CD4-positive, alpha-beta memory T cell (primary cell): Measurements from ENCODE around the gene EREG. TPM values are rescaled to one million over a fixed set of nuclear protein-coding genes. Genes with fewer than 3 reads are reported as not detected.

Source experiments
- CTCF ChIA-PET: fragments of 350-600 bp; sonication (Branson Sonifier 250); formaldehyde crosslinking; loops from one replicate; lab custom pipeline; 2021; ENCODE audit warnings: inconsistent platforms; ENCODE audit not compliant: partially characterized antibody; lab: Charles Lee
- POLR2A ChIA-PET: fragments of 350-600 bp; sonication (Branson Sonifier 250); formaldehyde crosslinking; loops from one replicate; lab custom pipeline; 2021; ENCODE audit not compliant: partially characterized antibody; lab: Charles Lee
- DNase-seq, 5 donors: peaks; one replicate each; pipeline versions ENCODE4 v3.0.0 to v3.0.0-alpha.2; 2020 to 2022; ENCODE audit warnings: mixed read lengths in 1 of 5
- H3K27ac ChIP-seq: one replicate; pipeline ENCODE4 v1.7.0; 2013; ENCODE audit warnings: low read depth, low read length
- H3K27me3 ChIP-seq: 2 replicates; pipeline ENCODE4 v1.7.0; 2013; ENCODE audit warnings: mild to moderate bottlenecking, low read length, moderate library complexity; ENCODE audit not compliant: insufficient read depth
- H3K36me3 ChIP-seq: 2 replicates; pipeline ENCODE4 v1.7.0; 2013; ENCODE audit warnings: mild to moderate bottlenecking, low read length, moderate library complexity; ENCODE audit not compliant: insufficient read depth
- H3K4me1 ChIP-seq: 2 replicates; pipeline ENCODE4 v1.7.0; 2013; ENCODE audit warnings: mild to moderate bottlenecking, low read length, moderate library complexity; ENCODE audit not compliant: insufficient read depth
- H3K4me3 ChIP-seq, 2 donors: one replicate each; pipeline ENCODE4 v1.7.0; 2013; ENCODE audit warnings: low read length in 2 of 2, mild to moderate bottlenecking in 1 of 2
- H3K9me3 ChIP-seq, 2 donors: one replicate each; pipeline ENCODE4 v1.7.0; 2013; ENCODE audit warnings: low read length in 2 of 2, control low read depth in 1 of 2; ENCODE audit not compliant: control insufficient read depth in 1 of 2
- H3K27ac Mint-ChIP-seq, 7 donors: one replicate each; pipeline ENCODE4 v1.8.0; 2020 to 2021; ENCODE audit warnings: mixed read lengths in 7 of 7, mild to moderate bottlenecking in 6 of 7, inconsistent platforms in 3 of 7, moderate library complexity in 3 of 7
- H3K27me3 Mint-ChIP-seq, 2 donors: one replicate each; pipeline ENCODE4 v1.8.0; 2020 to 2021; ENCODE audit warnings: mixed read lengths in 2 of 2
- H3K36me3 Mint-ChIP-seq, 2 donors: one replicate each; pipeline ENCODE4 v1.8.0; 2020 to 2021; ENCODE audit warnings: mixed read lengths in 2 of 2, inconsistent platforms in 1 of 2, mild to moderate bottlenecking in 1 of 2
- H3K4me1 Mint-ChIP-seq, 4 donors: one replicate each; pipeline ENCODE4 v1.8.0; 2020 to 2021; ENCODE audit warnings: mixed read lengths in 4 of 4, mild to moderate bottlenecking in 1 of 4
- H3K4me3 Mint-ChIP-seq, 8 donors: one replicate each; pipeline ENCODE4 v1.8.0; 2020 to 2021; ENCODE audit warnings: mixed read lengths in 8 of 8, mild to moderate bottlenecking in 7 of 8, moderate library complexity in 6 of 8, inconsistent platforms in 3 of 8
- H3K9me3 Mint-ChIP-seq, 8 donors: one replicate each; pipeline ENCODE4 v1.8.0; 2020 to 2021; ENCODE audit warnings: mixed read lengths in 8 of 8, mild to moderate bottlenecking in 5 of 8, inconsistent platforms in 3 of 8, moderate library complexity in 1 of 8
- intact Hi-C: fragments of 100-400 bp; cut with micrococcal nuclease; formaldehyde crosslinking; loops from one replicate; pipeline ENCODE4 v1.15.1; 2023
- polyA plus RNA-seq, 2 donors: library from polyadenylated mRNA; unstranded; fragments of 300-500 nt; fragmentation: Illumina TruSeq; gene quantifications; one replicate each; pipeline ENCODE4 v1.2.3, GENCODE V29; 2021
- total RNA-seq, 2 experiments: library from RNA; stranded (reverse); gene quantifications; one replicate each; pipeline ENCODE4 v1.2.3, GENCODE V29; 2021

EREG gene
- total and polyA plus RNA-seq, 4 experiments from 2014 or later: not detected

DNA sequence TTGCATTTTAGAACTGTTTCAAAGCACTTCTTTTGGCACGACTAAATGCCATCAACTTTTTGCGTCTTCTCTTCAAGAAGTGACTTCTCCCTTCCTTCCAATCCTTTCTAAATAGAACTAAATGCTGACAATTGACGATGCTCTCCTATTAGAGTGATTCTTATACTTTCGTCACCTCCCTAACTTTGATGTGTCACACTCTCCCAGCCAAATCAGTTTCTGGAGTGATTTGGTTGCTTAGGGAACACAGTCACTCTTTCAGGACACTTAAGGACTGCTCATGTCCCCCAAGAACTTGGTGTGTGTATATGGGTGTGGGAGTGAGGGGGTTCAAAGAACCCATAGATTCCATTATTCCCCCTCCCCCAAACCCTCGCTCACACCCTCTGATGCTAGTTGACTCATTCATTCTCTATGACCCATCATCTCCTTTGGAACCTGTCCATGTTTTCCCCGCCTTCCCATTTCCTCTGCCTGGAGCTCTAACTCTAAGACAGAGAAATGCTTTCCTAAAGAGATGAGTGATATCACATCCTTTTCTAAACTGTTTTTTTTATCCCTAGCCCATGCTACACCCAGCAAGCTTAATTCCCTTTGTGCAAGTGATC lies 53.2 kb downstream of the EREG start:
- Mint-ChIP-seq H3K9me3 (no peaks in the 10 kb centered on the region), H3K4me3 (no peak overlapping the region), H3K36me3 (peaks cover 0 to 4% of the 10 kb centered on the region in 2 donors), H3K27me3 (peaks cover 9 to 10% of the 10 kb centered on the region in 2 donors), H3K4me1 (no peaks in the 10 kb centered on the region), H3K27ac (no peak overlapping the region)
- no peaks in the 10 kb centered on the region for H3K9me3 ChIP-seq
- no peaks in the 10 kb centered on the region for H3K4me1 ChIP-seq
- H3K36me3 ChIP-seq: no peaks in the 10 kb centered on the region
- intact Hi-C loops: no loop called here
- no peaks in the 10 kb centered on the region for H3K27me3 ChIP-seq
- DNase-seq: no peak
- CTCF ChIA-PET: no interaction called here
- no peak overlapping the region for H3K27ac ChIP-seq
- H3K4me3 ChIP-seq: no peak overlapping the region
- POLR2A ChIA-PET: no interaction called here

DNA sequence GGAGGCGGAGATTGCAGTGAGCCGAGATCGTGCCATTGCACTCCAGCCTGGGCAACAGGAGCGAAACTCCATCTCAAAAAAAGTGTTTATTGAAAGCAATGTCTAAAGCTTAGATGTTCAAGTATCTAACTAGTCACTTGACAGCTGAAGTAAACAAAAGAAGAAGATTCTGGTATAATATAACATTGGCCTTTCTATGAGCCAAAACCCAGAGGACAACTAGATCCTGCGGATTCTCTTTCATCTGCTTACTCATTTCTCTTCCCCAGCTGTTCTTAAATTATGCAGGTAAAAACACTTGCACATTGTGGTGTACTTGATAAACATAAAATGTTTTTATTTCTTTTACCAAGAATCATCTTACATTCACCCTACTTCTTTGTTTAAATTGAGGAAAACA lies 55.9 kb downstream of the EREG start:
- no peaks in the 10 kb centered on the region for H3K9me3 ChIP-seq
- peaks cover 8 to 9% of the 10 kb centered on the region in 2 donors for H3K27me3 Mint-ChIP-seq
- H3K4me3 Mint-ChIP-seq: no peak overlapping the region
- no peaks in the 10 kb centered on the region for H3K4me1 Mint-ChIP-seq
- no peak overlapping the region for H3K27ac Mint-ChIP-seq
- no peaks in the 10 kb centered on the region for H3K27me3 ChIP-seq
- H3K9me3 Mint-ChIP-seq: no peaks in the 10 kb centered on the region
- ChIA-PET POLR2A (no interaction called here), CTCF (interaction anchor here (1.2 kb wide), 1 partner anchor 8 kb away, joined by 3 read pairs; no protein-coding TSS in a partner anchor)
- intact Hi-C loops: no loop called here
- DNase-seq: no peak
- H3K4me3 ChIP-seq: no peak overlapping the region
- H3K4me1 ChIP-seq: no peaks in the 10 kb centered on the region
- no peaks in the 10 kb centered on the region for H3K36me3 ChIP-seq
- no peaks in the 10 kb centered on the region for H3K36me3 Mint-ChIP-seq
- H3K27ac ChIP-seq: no peak overlapping the region

DNA sequence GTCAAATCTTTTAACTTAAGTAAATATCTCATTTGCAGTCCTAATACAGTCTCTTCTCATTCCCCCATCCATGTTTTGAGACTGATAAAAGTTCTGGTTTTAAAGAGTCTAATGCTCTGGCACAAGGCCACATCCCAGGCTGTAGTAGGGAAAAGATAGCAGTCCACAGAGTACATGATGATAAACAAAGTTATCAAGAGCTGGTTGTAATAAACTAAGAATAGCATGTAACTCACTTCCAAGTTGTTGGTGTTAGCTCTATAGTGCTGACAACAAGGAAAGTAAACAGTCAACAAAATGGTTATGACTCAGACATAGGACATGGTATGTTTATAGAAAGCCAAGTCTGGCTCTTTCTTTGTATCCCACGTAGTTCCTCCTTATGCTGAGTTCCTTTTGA lies 58.2 kb downstream of the EREG start:
- no peaks in the 10 kb centered on the region for H3K4me1 ChIP-seq
- H3K9me3 Mint-ChIP-seq: no peaks in the 10 kb centered on the region
- H3K4me3 ChIP-seq: no peak overlapping the region
- POLR2A ChIA-PET: no interaction called here
- no peaks in the 10 kb centered on the region for H3K9me3 ChIP-seq
- H3K27ac ChIP-seq: no peak overlapping the region
- DNase-seq: no peak
- intact Hi-C loops: no loop called here
- H3K4me3 Mint-ChIP-seq: no peak overlapping the region
- H3K4me1 Mint-ChIP-seq: no peaks in the 10 kb centered on the region
- H3K27me3 ChIP-seq: no peaks in the 10 kb centered on the region
- peaks cover 4 to 7% of the 10 kb centered on the region in 2 donors for H3K27me3 Mint-ChIP-seq
- no peaks in the 10 kb centered on the region for H3K36me3 Mint-ChIP-seq
- no peak overlapping the region for H3K27ac Mint-ChIP-seq
- no peaks in the 10 kb centered on the region for H3K36me3 ChIP-seq
- CTCF ChIA-PET: no interaction called here

DNA sequence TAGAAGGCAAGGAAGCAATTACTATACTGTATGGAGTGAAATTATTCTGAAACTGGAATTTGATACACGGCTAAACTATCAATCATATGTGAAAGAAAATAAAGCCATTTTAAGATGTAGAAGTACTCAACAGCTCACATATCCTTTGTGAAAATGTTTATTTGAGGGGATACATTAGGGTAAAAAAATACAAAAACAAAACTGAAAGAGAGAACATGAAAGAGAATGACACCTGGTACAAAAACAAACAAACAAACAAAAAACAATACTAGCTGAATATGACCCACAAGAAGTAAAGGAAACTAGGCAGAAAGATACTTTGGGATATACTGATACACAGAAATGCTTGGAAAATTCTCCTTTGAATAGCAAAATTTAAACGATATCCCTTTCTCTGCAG lies 59.2 kb downstream of the EREG start:
- CTCF ChIA-PET: no interaction called here
- peaks cover 4 to 5% of the 10 kb centered on the region in 2 donors for H3K27me3 Mint-ChIP-seq
- DNase-seq: no peak
- Histone ChIP-seq H3K27me3 (no peaks in the 10 kb centered on the region), H3K36me3 (no peaks in the 10 kb centered on the region), H3K9me3 (no peaks in the 10 kb centered on the region), H3K27ac (no peak overlapping the region), H3K4me3 (no peak overlapping the region), H3K4me1 (no peaks in the 10 kb centered on the region)
- intact Hi-C loops: no loop called here
- no peaks in the 10 kb centered on the region for H3K4me1 Mint-ChIP-seq
- H3K9me3 Mint-ChIP-seq: no peaks in the 10 kb centered on the region
- POLR2A ChIA-PET: no interaction called here
- no peak overlapping the region for H3K27ac Mint-ChIP-seq
- no peaks in the 10 kb centered on the region for H3K36me3 Mint-ChIP-seq
- no peak overlapping the region for H3K4me3 Mint-ChIP-seq

DNA sequence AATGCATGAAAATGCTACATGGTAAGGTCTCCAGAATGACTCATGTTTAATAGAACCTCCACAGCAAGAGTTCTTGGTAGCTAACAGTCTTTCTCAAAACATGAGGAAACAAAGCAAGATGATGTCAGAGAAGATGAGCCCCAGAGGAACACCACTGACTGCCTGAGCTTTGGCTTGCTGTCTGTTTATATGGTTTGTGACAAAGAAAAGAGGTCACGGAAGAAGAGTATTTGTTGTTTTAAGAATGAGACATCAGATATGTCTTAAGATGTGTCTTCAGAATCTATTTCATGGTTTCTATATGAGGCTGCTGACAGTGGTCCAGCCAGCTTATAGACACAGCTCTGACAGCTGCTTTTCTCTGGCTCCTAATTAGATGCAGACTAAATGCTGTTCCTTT lies 61.2 kb downstream of the EREG start:
- no peaks in the 10 kb centered on the region for H3K9me3 Mint-ChIP-seq
- H3K4me3 Mint-ChIP-seq: no peak overlapping the region
- no peak overlapping the region for H3K27ac ChIP-seq
- H3K4me1 ChIP-seq: no peaks in the 10 kb centered on the region
- H3K36me3 ChIP-seq: no peaks in the 10 kb centered on the region
- H3K9me3 ChIP-seq: no peaks in the 10 kb centered on the region
- H3K27ac Mint-ChIP-seq: no peak overlapping the region
- H3K4me3 ChIP-seq: no peak overlapping the region
- peaks cover 2 to 7% of the 10 kb centered on the region in 2 donors for H3K27me3 Mint-ChIP-seq
- no peak for DNase-seq
- ChIA-PET CTCF (interaction anchor here (1.2 kb wide), 1 partner anchor 19 kb away, joined by 3 read pairs; no protein-coding TSS in a partner anchor), POLR2A (no interaction called here)
- no peaks in the 10 kb centered on the region for H3K36me3 Mint-ChIP-seq
- no peaks in the 10 kb centered on the region for H3K27me3 ChIP-seq
- no peaks in the 10 kb centered on the region for H3K4me1 Mint-ChIP-seq
- intact Hi-C loops: no loop called here

GRCh38 chr4:74428276-74428675 lies 63.3 kb downstream of the EREG start:
- H3K9me3 ChIP-seq: no peaks in the 10 kb centered on the region
- Mint-ChIP-seq H3K4me3 (no peak overlapping the region), H3K27ac (no peak overlapping the region), H3K27me3 (peaks cover 0 to 3% of the 10 kb centered on the region in 2 donors), H3K36me3 (no peaks in the 10 kb centered on the region), H3K9me3 (no peaks in the 10 kb centered on the region), H3K4me1 (no peaks in the 10 kb centered on the region)
- DNase-seq: no peak
- ChIA-PET CTCF (interaction anchor here (1.0 kb wide), 2 partner anchors 8 to 16 kb away, joined by 3 to 4 read pairs; partner anchors contain the start of gene AREG), POLR2A (no interaction called here)
- H3K4me1 ChIP-seq: no peaks in the 10 kb centered on the region
- no peaks in the 10 kb centered on the region for H3K36me3 ChIP-seq
- intact Hi-C loops: no loop called here
- no peaks in the 10 kb centered on the region for H3K27me3 ChIP-seq
- H3K4me3 ChIP-seq: no peak overlapping the region
- H3K27ac ChIP-seq: no peak overlapping the region

GRCh38 chr4:74431113-74431826 lies 66.3 kb downstream of the EREG start:
- no peak for DNase-seq
- Mint-ChIP-seq H3K4me3 (no peak overlapping the region), H3K27me3 (peaks cover 0 to 13% of the 10 kb centered on the region in 2 donors), H3K36me3 (no peaks in the 10 kb centered on the region), H3K9me3 (no peaks in the 10 kb centered on the region), H3K4me1 (peaks cover 0 to 1% (median 0%) of the 10 kb centered on the region in 4 donors), H3K27ac (no peak overlapping the region)
- H3K27ac ChIP-seq: no peak overlapping the region
- H3K36me3 ChIP-seq: no peaks in the 10 kb centered on the region
- no peaks in the 10 kb centered on the region for H3K9me3 ChIP-seq
- H3K4me1 ChIP-seq: no peaks in the 10 kb centered on the region
- H3K4me3 ChIP-seq: no peak overlapping the region
- CTCF ChIA-PET: no interaction called here
- intact Hi-C loops: no loop called here
- POLR2A ChIA-PET: interaction anchor here (0.7 kb wide), 1 partner anchor 13 kb away, joined by 3 read pairs; the partner anchor contains the start of gene AREG
- H3K27me3 ChIP-seq: no peaks in the 10 kb centered on the region
